A673 (cell line): Measurements from ENCODE around the gene VTCN1. TPM values are rescaled to one million over a fixed set of nuclear protein-coding genes. Genes with fewer than 3 reads are reported as not detected.

ENCODE experiments used
- BruUV-seq: library from RNA; stranded (reverse); fragments of 400-500 nt; replicated peaks from 2 replicates; lab custom pipeline; 2021; lab: Mats Ljungman, UMichigan
- CTCF ChIA-PET: fragments of 300-600 bp; sonication (Branson Sonifier 250); formaldehyde crosslinking; loops from one replicate; lab custom pipeline; 2022; ENCODE audit warnings: antibody characterized with exemption; lab: Charles Lee
- POLR2A ChIA-PET: fragments of 300-600 bp; sonication (Branson Sonifier 250); formaldehyde crosslinking; loops from one replicate; lab custom pipeline; 2022; ENCODE audit warnings: antibody characterized with exemption; ENCODE audit not compliant: low non-redundant PET; lab: Charles Lee
- DNase-seq: peaks from one replicate; pipeline ENCODE4 v3.0.0-alpha.2; 2015; ENCODE audit warnings: low spot score
- H3K27ac ChIP-seq: fragments of 200-600 bp; sonication (generic); 2 replicates; pipeline ENCODE4 v1.5.1; 2016; ENCODE audit warnings: mixed run types, low read depth, mild to moderate bottlenecking, mixed read lengths, antibody characterized with exemption, low read length; ENCODE audit not compliant: poor library complexity, severe bottlenecking
- H3K27me3 ChIP-seq: fragments of 200-600 bp; sonication (generic); replicated peaks from 2 replicates; pipeline ENCODE4 v1.6.1; 2017; ENCODE audit warnings: mixed run types, low read depth, mild to moderate bottlenecking, mixed read lengths, antibody characterized with exemption, low read length; ENCODE audit not compliant: insufficient read depth, poor library complexity
- H3K36me3 ChIP-seq: fragments of 200-600 bp; sonication (generic); 2 replicates; pipeline ENCODE4 v1.6.1; 2016; ENCODE audit warnings: mixed run types, mild to moderate bottlenecking, mixed read lengths, antibody characterized with exemption, low read length; ENCODE audit not compliant: insufficient read depth, poor library complexity, severe bottlenecking
- H3K4me1 ChIP-seq: fragments of 200-600 bp; sonication (generic); 2 replicates; pipeline ENCODE4 v1.6.1; 2017; ENCODE audit warnings: mixed run types, mild to moderate bottlenecking, mixed read lengths, antibody characterized with exemption, low read length; ENCODE audit not compliant: insufficient read depth, poor library complexity, severe bottlenecking
- H3K4me3 ChIP-seq: fragments of 200-600 bp; sonication (generic); 2 replicates; pipeline ENCODE4 v1.5.1; 2016; ENCODE audit warnings: low read depth, mixed run types, mild to moderate bottlenecking, mixed read lengths, low read length; ENCODE audit not compliant: poor library complexity, severe bottlenecking
- H3K9me3 ChIP-seq: fragments of 200-600 bp; sonication (generic); 2 replicates; pipeline ENCODE4 v1.6.1; 2016; ENCODE audit warnings: mixed run types, low read depth, mild to moderate bottlenecking, mixed read lengths, antibody characterized with exemption, low read length; ENCODE audit not compliant: poor library complexity, severe bottlenecking
- CTCF ChIP-seq: fragments of 300-800, 200-600 bp; sonication (generic); conservative IDR thresholded peaks from 2 replicates; pipeline ENCODE4 v1.5.1; 2017; ENCODE audit warnings: low read depth, mild to moderate bottlenecking, antibody characterized with exemption, low read length, moderate library complexity, mixed read lengths
- EZH2 ChIP-seq: fragments of 200-600 bp; sonication (generic); IDR thresholded peaks from 2 replicates; pipeline ENCODE4 v1.6.1; 2017; ENCODE audit warnings: borderline replicate concordance, low read depth, mild to moderate bottlenecking, mixed read lengths, antibody characterized with exemption, low read length; ENCODE audit not compliant: poor library complexity, severe bottlenecking
- intact Hi-C: fragments of 100-400 bp; cut with micrococcal nuclease; formaldehyde crosslinking; loops from one replicate; pipeline ENCODE4 v1.10.0; 2022; ENCODE audit not compliant: unreplicated experiment
- total RNA-seq: library from RNA; stranded (reverse); gene quantifications from 2 replicates; pipeline ENCODE4 v1.2.3, GENCODE V29; 2021

VTCN1 gene
- total RNA-seq, 1 experiment from 2014 or later, result not detected

GRCh38 chr1:117138106-117138505 lies 72.6 kb downstream of the VTCN1 start:
- Histone ChIP-seq H3K9me3 (no peaks in the 10 kb centered on the region), H3K4me3 (no peak overlapping the region), H3K27me3 (no peaks in the 10 kb centered on the region), H3K27ac (no peak overlapping the region), H3K36me3 (no peaks in the 10 kb centered on the region), H3K4me1 (no peaks in the 10 kb centered on the region)
- CTCF ChIA-PET, result no interaction called here
- no TSS peak for BruUV-seq
- TF ChIP-seq CTCF (no peak), EZH2 (no peak)
- POLR2A ChIA-PET, result no interaction called here
- intact Hi-C loops, result loop anchor here (2.0 kb wide), 1 partner anchor 19 kb away; no protein-coding TSS in a partner anchor
- DNase-seq, result no peak

- H3K4me1 ChIP-seq, result no peaks in the 10 kb centered on the region
- no peak for DNase-seq
- no peaks in the 10 kb centered on the region for H3K36me3 ChIP-seq
- CTCF ChIA-PET, result no interaction called here
- H3K4me3 ChIP-seq, result no peak overlapping the region
- intact Hi-C loops, result no loop called here
- H3K27me3 ChIP-seq, result no peaks in the 10 kb centered on the region
- H3K9me3 ChIP-seq, result no peaks in the 10 kb centered on the region
- TF ChIP-seq EZH2, result no peak
- TF ChIP-seq CTCF, result no peak
- POLR2A ChIA-PET, result no interaction called here
- no TSS peak for BruUV-seq
- H3K27ac ChIP-seq, result no peak overlapping the region
Measured at GRCh38 chr1:117137281-117137855, 73.4 kb downstream of the VTCN1 start.

GRCh38 chr1:117136749-117137148 lies 74.0 kb downstream of the VTCN1 start:
- POLR2A ChIA-PET, result no interaction called here
- CTCF ChIA-PET, result no interaction called here
- Histone ChIP-seq H3K36me3 (no peaks in the 10 kb centered on the region), H3K27ac (no peak overlapping the region), H3K27me3 (no peaks in the 10 kb centered on the region), H3K9me3 (no peaks in the 10 kb centered on the region), H3K4me1 (no peaks in the 10 kb centered on the region), H3K4me3 (no peak overlapping the region)
- intact Hi-C loops, result no loop called here
- BruUV-seq, result no TSS peak
- TF ChIP-seq EZH2, result no peak
- no peak for TF ChIP-seq CTCF
- DNase-seq, result no peak
